ENCODE data around the gene PKNOX2.

DNA sequence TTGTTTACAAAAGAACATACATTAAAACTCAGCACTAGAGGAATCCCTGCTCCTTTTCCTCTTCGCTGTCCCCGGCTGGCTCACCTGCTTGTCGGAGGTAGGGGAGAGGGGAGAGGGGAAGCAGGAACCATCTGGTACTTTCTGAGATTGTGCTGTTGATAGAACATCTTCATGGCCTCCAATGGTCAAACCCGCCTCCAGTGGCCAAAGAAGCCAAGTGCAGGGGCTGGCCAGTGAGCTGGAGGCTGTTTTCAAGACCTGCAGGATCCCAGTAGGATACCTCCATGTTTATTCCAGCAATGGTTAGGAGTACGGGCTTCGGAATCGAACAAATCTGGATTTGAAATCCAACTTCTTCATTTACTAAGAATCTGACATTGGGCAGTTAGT is 92.6 kb downstream of the PKNOX2 start:
- TF ChIP-seq, protein P1, sequence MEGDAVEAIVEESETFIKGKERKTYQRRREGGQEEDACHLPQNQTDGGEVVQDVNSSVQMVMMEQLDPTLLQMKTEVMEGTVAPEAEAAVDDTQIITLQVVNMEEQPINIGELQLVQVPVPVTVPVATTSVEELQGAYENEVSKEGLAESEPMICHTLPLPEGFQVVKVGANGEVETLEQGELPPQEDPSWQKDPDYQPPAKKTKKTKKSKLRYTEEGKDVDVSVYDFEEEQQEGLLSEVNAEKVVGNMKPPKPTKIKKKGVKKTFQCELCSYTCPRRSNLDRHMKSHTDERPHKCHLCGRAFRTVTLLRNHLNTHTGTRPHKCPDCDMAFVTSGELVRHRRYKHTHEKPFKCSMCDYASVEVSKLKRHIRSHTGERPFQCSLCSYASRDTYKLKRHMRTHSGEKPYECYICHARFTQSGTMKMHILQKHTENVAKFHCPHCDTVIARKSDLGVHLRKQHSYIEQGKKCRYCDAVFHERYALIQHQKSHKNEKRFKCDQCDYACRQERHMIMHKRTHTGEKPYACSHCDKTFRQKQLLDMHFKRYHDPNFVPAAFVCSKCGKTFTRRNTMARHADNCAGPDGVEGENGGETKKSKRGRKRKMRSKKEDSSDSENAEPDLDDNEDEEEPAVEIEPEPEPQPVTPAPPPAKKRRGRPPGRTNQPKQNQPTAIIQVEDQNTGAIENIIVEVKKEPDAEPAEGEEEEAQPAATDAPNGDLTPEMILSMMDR (IDR thresholded peaks at IDR 0.05; ENCODE audit: low read depth, low read length): no peak
- no peak for TF ChIP-seq EZH2phosphoT487 (IDR thresholded peaks at IDR 0.05; ENCODE audit: low read depth)
